Heart right ventricle (tissue), 16 donors: ENCODE data around the gene NACAD. TPM values are rescaled to one million over a fixed set of nuclear protein-coding genes. Genes with fewer than 3 reads are reported as not detected.

Source experiments
- ATAC-seq, 8 donors: fragments of 200-7000 bp; cut with Tn5 transposase; one replicate each; pipeline ENCODE4 v1.9.1; 2020; ENCODE audit warnings: mild to moderate bottlenecking in 8 of 8, moderate library complexity in 8 of 8, moderate number of reproducible peaks in 1 of 8
- DNase-seq, 2 donors: peaks; one replicate each; pipeline ENCODE4 v3.0.0-alpha.2; 2020
- H3K27ac ChIP-seq, 10 donors: fragments of 200-600 bp; sonication (generic) in 2 of 10; one replicate each; pipeline versions ENCODE4 v1.5.0 to v1.8.0; 2020 to 2022; ENCODE audit warnings: mild to moderate bottlenecking in 3 of 10
- H3K27me3 ChIP-seq, 7 donors: fragments of 200-600 bp; one replicate each; pipeline ENCODE4 v1.8.0; 2021 to 2022; ENCODE audit warnings: mild to moderate bottlenecking in 2 of 7
- H3K36me3 ChIP-seq, 9 donors: fragments of 200-600 bp; sonication (generic) in 1 of 9; one replicate each; pipeline versions ENCODE4 v1.5.0 to v1.8.0; 2020 to 2022; ENCODE audit warnings: mild to moderate bottlenecking in 2 of 9
- H3K4me1 ChIP-seq, 9 donors: fragments of 200-600 bp; sonication (generic) in 1 of 9; one replicate each; pipeline versions ENCODE4 v1.5.0 to v1.8.0; 2020 to 2022; ENCODE audit warnings: mild to moderate bottlenecking in 4 of 9
- H3K4me3 ChIP-seq, 10 donors: fragments of 200-600 bp; sonication (generic) in 2 of 10; one replicate each; pipeline versions ENCODE4 v1.5.0 to v1.8.0; 2020 to 2022; ENCODE audit warnings: mild to moderate bottlenecking in 7 of 10, moderate library complexity in 2 of 10
- H3K9me3 ChIP-seq, 11 donors: fragments of 200-600 bp in 10 of 11; sonication (generic) in 2 of 11; one replicate each; pipeline versions ENCODE4 v1.5.0 to v1.8.0; 2013 to 2022; ENCODE audit warnings: mild to moderate bottlenecking in 2 of 11, control low read depth in 1 of 11, moderate library complexity in 1 of 11
- WGBS, 2 donors: extraction: QIAGEN DNeasy Blood & Tissue Kit; methylation state at CpG; one replicate each; pipeline ENCODE4 v1.1.7; 2013; ENCODE audit warnings: inconsistent platforms in 1 of 2; 5-methylcytosine and 5-hydroxymethylcytosine counted together
- intact Hi-C, 10 donors: fragments of 100-400 bp; cut with DNase I; formaldehyde crosslinking; loops; one replicate each; pipeline versions ENCODE4 v1.11.1 to v1.14.2; 2022
- polyA plus RNA-seq, 2 donors: library from polyadenylated mRNA; stranded (reverse); fragments of 200-250 nt; gene quantifications; one replicate each; pipeline ENCODE4 v1.2.3, GENCODE V29; 2013
- total RNA-seq, 10 donors: library from RNA; stranded (reverse); fragmentation: NEBNext Ultra II Directional in 3 of 10; extraction: Animal tissue kit (Norgen Biotek cat#: 25700) in 3 of 10; gene quantifications; one replicate each; pipeline versions ENCODE4 v1.2.1 to v1.2.4, GENCODE V29; 2021 to 2023
- TF ChIP-seq, protein P1 (sequence below), 9 donors: fragments of 200-600 bp; sonication (generic) in 2 of 9; IDR thresholded peaks; one replicate each; pipeline versions ENCODE4 v1.5.0 to v1.8.0; 2021 to 2022; ENCODE audit warnings: antibody characterized with exemption in 9 of 9, mild to moderate bottlenecking in 5 of 9, moderate library complexity in 1 of 9
- donor health status: Arrhythmogenic right ventricular cardiomyopathy.
- donor health status: ischemic (EF 13 %, LVEDD 7.1; RV severe dilation, severe dysfunction).
- donor health status: healthy with polysubstance abuse.
- donor health status: DM: no; HTN: yes; CAD: no.
- donor health status: DM: no; HTN: no; CAD: no.
- donor health status: ischemic (EF 25% LVEDD 6.9; RV normal size, moderate dysfunction).
- donor health status: ischemic (EF 25% LVEDD 5.7; RV mildly dilated, moderate dysfunction).
- donor health status: healthy.
- donor health status: DM: yes; HTN: yes; CAD: no.
- donor health status: Ischemic cardiomyopathy.
- donor health status: ischemic (EF 35%, LVEDD 5.7; RV mildly dilated, moderate dysfunction).
- donor health status: nonischemic (EF 11% LVEDD 7.7; RV severe dilation, severe dysfunction).
- donor health status: DM: yes; HTN: yes; CAD: no.
- donor health status: PGD.
- donor health status: ischemic (EF 29% LVEDD 5.4; RV normal size, mild dysfunction).
- donor health status: nonischemic (EF 23%, LVEDD 6.1; RV moderate dilation, normal function).

NACAD gene
- total and polyA plus RNA-seq, 12 donors: 3.0 to 12.0 (median 4.7) TPM

DNA sequence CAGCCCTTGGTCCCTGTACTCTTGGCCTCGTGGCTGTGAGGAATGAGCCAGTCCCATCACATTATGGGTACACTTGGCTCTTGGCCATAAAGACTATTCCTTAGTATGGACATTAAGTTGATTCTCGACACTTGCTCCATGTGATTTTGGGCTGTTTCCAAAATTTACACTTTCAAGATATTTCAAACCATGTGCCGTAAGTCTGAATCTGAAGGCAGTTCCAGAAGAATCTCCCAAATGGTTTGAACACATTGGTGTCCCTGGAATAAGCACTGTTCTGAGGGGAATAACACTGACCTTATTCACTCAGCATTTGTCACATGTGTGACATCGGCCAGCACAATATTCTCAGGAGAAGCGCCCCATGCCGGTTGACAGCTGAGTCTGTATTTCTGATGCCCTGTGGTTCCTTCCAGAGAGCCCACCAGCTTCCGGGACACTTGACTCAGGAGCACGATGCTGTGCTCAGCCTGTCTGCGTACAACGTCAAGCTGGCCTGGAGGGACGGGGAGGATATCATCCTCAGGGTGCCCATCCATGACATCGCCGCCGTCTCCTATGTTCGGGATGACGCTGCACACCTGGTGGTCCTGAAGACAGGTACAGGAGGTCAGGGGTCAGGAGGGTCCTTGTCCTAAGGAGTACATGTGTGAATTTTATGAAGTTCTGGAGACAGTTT, 24.6 kb downstream of the NACAD start:
- Histone ChIP-seq H3K27me3 (no peaks in the 10 kb centered on the region), H3K36me3 (peaks cover 0 to 73% (median 18%) of the 10 kb centered on the region in 9 donors), H3K4me3 (no peak overlapping the region), H3K27ac (no peak overlapping the region), H3K4me1 (peaks cover 0 to 20% (median 0%) of the 10 kb centered on the region in 9 donors), H3K9me3 (no peaks in the 10 kb centered on the region)
- TF ChIP-seq, protein P1, sequence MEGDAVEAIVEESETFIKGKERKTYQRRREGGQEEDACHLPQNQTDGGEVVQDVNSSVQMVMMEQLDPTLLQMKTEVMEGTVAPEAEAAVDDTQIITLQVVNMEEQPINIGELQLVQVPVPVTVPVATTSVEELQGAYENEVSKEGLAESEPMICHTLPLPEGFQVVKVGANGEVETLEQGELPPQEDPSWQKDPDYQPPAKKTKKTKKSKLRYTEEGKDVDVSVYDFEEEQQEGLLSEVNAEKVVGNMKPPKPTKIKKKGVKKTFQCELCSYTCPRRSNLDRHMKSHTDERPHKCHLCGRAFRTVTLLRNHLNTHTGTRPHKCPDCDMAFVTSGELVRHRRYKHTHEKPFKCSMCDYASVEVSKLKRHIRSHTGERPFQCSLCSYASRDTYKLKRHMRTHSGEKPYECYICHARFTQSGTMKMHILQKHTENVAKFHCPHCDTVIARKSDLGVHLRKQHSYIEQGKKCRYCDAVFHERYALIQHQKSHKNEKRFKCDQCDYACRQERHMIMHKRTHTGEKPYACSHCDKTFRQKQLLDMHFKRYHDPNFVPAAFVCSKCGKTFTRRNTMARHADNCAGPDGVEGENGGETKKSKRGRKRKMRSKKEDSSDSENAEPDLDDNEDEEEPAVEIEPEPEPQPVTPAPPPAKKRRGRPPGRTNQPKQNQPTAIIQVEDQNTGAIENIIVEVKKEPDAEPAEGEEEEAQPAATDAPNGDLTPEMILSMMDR (IDR thresholded peaks at IDR 0.05): no peak
- intact Hi-C loops: no loop called here
- DNase-seq (no peak), ATAC-seq (no peak)
- WGBS, 2 donors: 89 to 90% methylated on average over 16 of the region's 16 CpGs

DNA sequence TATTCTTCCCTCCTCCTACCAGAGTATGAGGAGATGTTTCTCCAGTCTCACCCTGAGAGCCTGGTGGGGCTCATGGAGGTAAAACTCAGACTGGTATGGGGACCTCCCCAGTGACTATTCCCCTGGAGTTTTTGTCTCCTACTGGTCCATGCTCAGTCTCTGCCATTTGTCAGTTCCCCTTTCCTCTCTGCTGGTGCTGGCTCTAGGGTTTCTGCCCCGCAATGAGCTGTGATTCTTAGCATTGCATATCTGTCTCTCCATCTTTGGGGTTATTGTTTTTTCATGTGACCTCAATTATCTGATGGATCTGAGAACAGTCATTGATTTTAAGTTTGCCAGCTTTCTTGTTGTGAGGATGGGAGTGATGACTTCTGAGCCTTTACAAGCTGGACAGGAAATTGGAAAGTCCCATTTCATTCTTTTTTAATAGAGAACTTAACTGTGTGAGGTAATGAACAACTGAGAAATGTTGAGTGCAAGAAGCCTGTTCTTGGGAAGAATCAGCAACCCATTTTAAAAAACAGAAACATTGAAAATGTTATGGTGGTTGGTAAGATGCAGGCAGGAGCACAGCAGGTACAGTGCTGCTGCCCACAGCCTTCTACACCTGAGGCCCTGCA, 26.9 kb downstream of the NACAD start:
- intact Hi-C loops: no loop called here

DNA sequence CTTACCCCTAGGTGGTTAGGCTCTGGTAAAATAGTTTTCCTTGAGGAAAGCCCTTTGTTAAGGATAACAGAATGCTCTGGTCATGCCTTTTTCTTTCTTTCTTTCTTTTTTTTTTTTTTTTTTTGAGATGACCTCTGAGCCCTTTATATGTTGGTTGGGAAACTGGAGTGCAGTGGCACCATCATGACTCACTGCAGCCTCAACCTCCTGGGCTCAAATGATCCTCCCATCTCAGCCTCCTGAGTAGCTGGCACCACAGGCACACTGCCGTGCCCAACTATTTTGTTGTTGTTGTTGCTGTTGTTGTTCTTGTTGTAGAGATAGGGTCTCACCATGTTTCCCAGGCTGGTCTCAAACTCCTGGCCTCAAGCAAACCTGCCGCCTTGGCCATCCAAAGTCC, 27.4 kb downstream of the NACAD start:
- WGBS, 2 donors: 97 to 98% methylated on average over 2 of the region's 2 CpGs
- Histone ChIP-seq H3K36me3 (peaks cover 0 to 45% (median 8%) of the 10 kb centered on the region in 9 donors), H3K27me3 (no peaks in the 10 kb centered on the region), H3K27ac (no peak overlapping the region), H3K4me1 (peaks cover 0 to 27% (median 0%) of the 10 kb centered on the region in 9 donors), H3K9me3 (no peaks in the 10 kb centered on the region), H3K4me3 (no peak overlapping the region)
- DNase-seq (no peak), ATAC-seq (no peak)
- intact Hi-C loops: no loop called here
- TF ChIP-seq, protein P1 (IDR thresholded peaks at IDR 0.05): no peak

More for the DNA sequence above, 26.9 kb downstream of the NACAD start:
- ATAC-seq: no peak
- Histone ChIP-seq H3K36me3 (peaks cover 0 to 51% (median 8%) of the 10 kb centered on the region in 9 donors), H3K4me3 (no peak overlapping the region), H3K4me1 (peaks cover 0 to 27% (median 0%) of the 10 kb centered on the region in 9 donors), H3K27me3 (no peaks in the 10 kb centered on the region), H3K27ac (no peak overlapping the region), H3K9me3 (no peaks in the 10 kb centered on the region)
- TF ChIP-seq, protein P1 (IDR thresholded peaks at IDR 0.05): no peak
- DNase-seq: no peak
- 92% methylated on average over 1 of the region's 1 CpG for WGBS, 2 donors

DNA sequence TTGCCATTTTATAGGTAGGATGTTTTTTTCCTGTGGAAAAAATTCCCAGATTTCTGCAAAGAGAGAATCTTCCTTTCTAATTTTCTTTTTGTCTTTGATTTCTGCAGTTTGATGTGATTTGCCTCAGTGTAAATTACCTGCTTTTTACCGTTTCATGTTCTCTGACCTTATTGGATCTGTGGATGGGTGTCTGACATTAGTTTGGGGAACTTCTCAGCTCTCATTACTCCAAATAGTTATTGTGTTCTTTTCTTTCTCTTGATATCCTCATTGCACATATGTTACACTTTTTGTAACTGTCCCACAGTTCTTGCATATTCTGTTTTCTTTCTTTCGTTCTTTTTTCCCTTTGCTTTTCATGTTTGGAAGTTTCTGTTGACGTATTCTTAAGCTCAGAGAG, 28.5 kb downstream of the NACAD start:
- Histone ChIP-seq H3K27me3 (no peaks in the 10 kb centered on the region), H3K9me3 (no peaks in the 10 kb centered on the region), H3K27ac (no peak overlapping the region), H3K36me3 (peaks cover 0 to 34% (median 8%) of the 10 kb centered on the region in 9 donors), H3K4me1 (peaks cover 0 to 27% (median 0%) of the 10 kb centered on the region in 9 donors), H3K4me3 (no peak overlapping the region)
- ATAC-seq (no peak), DNase-seq (no peak)
- TF ChIP-seq, protein P1 (IDR thresholded peaks at IDR 0.05): no peak
- intact Hi-C loops: no loop called here
- 97 to 98% methylated on average over 3 of the region's 3 CpGs for WGBS, 2 donors
